Measurements from ENCODE around the gene GALNTL6. TPM values are rescaled to one million over a fixed set of nuclear protein-coding genes. Genes with fewer than 3 reads are reported as not detected.

Gene GALNTL6
- total RNA-seq, 1 experiment from 2014 or later: not detected

GRCh38 chr4:172411149-172411548 lies 597.9 kb downstream of the GALNTL6 start:
- no peaks in the 10 kb centered on the region for H3K27me3 ChIP-seq (ENCODE audit: insufficient read depth, low read length)
- H3K9me3 Mint-ChIP-seq: no peaks in the 10 kb centered on the region
- no peak overlapping the region for H2AK5ac ChIP-seq (ENCODE audit: insufficient read length, low read length)
- H3K23ac ChIP-seq (ENCODE audit: insufficient read length, low read depth, low read length): no peak overlapping the region
- H3T11ph ChIP-seq (ENCODE audit: low read length): no peak overlapping the region
- H2BK120ac ChIP-seq (ENCODE audit: low read depth, low read length, poor library complexity, severe bottlenecking): no peak overlapping the region
- no peak overlapping the region for H2BK5ac ChIP-seq (ENCODE audit: insufficient read length, low read length)
- no peak for DNase-seq
- no CpG with 5 or more reads among the region's 2 CpGs for WGBS (ENCODE audit: extremely low coverage, insufficient read length, low lambda C conversion rate)
- H2BK20ac ChIP-seq (ENCODE audit: low read depth, low read length, poor library complexity, severe bottlenecking): no peak overlapping the region
- no peak overlapping the region for H3K4me2 ChIP-seq (ENCODE audit: insufficient read depth, insufficient read length, low read length)
- no peak overlapping the region for H4K8ac ChIP-seq (replicated peaks; ENCODE audit: insufficient read length, low read depth, low read length)
- H3K9ac ChIP-seq (ENCODE audit: extremely low read depth, insufficient read length, low read length): no peak overlapping the region
- no peak for TF ChIP-seq CTCF (conservative IDR thresholded peaks at IDR 0.05)
- no peaks in the 10 kb centered on the region for H3K9me3 ChIP-seq (ENCODE audit: control insufficient read depth, low read depth, low read length)
- no peaks in the 10 kb centered on the region for H3K27me3 Mint-ChIP-seq (ENCODE audit: low read depth)
- no peak overlapping the region for H3K27ac Mint-ChIP-seq
- no peak overlapping the region for H3K14ac ChIP-seq (ENCODE audit: insufficient read depth, low read length)
- no peak overlapping the region for H2AFZ ChIP-seq (ENCODE audit: low read length)
- no peaks in the 10 kb centered on the region for H3K23me2 ChIP-seq (ENCODE audit: insufficient read length, low read depth, low read length, poor library complexity, severe bottlenecking)
- H3K56ac ChIP-seq (ENCODE audit: insufficient read length, low read depth, low read length): no peak overlapping the region
- peaks cover 8 to 12% of the 10 kb centered on the region in 2 experiments; a peak in 3 of 4 replicates for H3K4me1 Mint-ChIP-seq
- H2BK12ac ChIP-seq (ENCODE audit: insufficient read length, low read depth, low read length): no peak overlapping the region
- H3K36me3 Mint-ChIP-seq (ENCODE audit: insufficient read depth in 1 of 3, low read depth in 3 of 3): no peaks in the 10 kb centered on the region
- H3K4me3 Mint-ChIP-seq: no peak overlapping the region
- H3K18ac ChIP-seq (ENCODE audit: insufficient read length, low read depth, low read length): no peak overlapping the region
- no peak overlapping the region for H4K5ac ChIP-seq (ENCODE audit: insufficient read length, low read depth, low read length)
- no peaks in the 10 kb centered on the region for H3K79me1 ChIP-seq (ENCODE audit: insufficient read depth, low read depth, low read length, poor library complexity, severe bottlenecking)
- no peak overlapping the region for H3K4ac ChIP-seq (ENCODE audit: low read depth, low read length)
- H4K91ac ChIP-seq (ENCODE audit: insufficient read length, low read depth, low read length): no peak overlapping the region
- H3K27ac ChIP-seq (ENCODE audit: insufficient read length, low read depth, low read length): no peak overlapping the region
- no peaks in the 10 kb centered on the region for H4K20me1 ChIP-seq (ENCODE audit: control insufficient read depth, insufficient read depth, insufficient read length)
- no peak overlapping the region for H2BK15ac ChIP-seq (ENCODE audit: low read depth, low read length)
- no peaks in the 10 kb centered on the region for H3K4me1 ChIP-seq (ENCODE audit: insufficient read depth, low read length)
- no peaks in the 10 kb centered on the region for H3K79me2 ChIP-seq (ENCODE audit: insufficient read depth, low read length)
